ENCODE data around the gene JPT2.

The JPT2 gene

DNA sequence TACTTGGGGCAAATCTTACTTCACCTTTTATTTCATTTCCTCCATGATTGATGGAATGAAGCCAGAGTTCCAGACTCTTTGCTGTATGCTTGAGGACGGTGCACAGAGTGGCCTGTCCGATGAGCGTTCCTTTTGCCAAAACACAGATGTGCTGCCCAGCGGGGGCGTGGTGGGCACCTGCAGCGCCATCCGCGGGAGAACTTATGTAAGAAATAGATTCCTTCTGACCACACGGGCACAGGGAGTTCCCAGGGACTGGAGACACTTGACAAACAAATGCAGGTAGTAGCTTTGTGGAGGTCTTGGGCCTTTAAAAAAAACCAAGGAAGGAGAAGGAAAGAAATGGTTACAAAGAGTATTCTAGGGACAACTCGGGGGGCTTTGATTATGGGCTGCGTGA is 35.3 kb upstream of the JPT2 start:
- H3K4me3 ChIP-seq (ENCODE audit: low read length), result no peak overlapping the region
- peaks cover 35% of the 10 kb centered on the region for H3K79me2 ChIP-seq (ENCODE audit: control insufficient read depth, low read length)
- TF ChIP-seq, protein P1, sequence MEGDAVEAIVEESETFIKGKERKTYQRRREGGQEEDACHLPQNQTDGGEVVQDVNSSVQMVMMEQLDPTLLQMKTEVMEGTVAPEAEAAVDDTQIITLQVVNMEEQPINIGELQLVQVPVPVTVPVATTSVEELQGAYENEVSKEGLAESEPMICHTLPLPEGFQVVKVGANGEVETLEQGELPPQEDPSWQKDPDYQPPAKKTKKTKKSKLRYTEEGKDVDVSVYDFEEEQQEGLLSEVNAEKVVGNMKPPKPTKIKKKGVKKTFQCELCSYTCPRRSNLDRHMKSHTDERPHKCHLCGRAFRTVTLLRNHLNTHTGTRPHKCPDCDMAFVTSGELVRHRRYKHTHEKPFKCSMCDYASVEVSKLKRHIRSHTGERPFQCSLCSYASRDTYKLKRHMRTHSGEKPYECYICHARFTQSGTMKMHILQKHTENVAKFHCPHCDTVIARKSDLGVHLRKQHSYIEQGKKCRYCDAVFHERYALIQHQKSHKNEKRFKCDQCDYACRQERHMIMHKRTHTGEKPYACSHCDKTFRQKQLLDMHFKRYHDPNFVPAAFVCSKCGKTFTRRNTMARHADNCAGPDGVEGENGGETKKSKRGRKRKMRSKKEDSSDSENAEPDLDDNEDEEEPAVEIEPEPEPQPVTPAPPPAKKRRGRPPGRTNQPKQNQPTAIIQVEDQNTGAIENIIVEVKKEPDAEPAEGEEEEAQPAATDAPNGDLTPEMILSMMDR (IDR thresholded peaks at IDR 0.05; ENCODE audit: low read depth, low read length, poor library complexity, severe bottlenecking), result no peak
- TF ChIP-seq EZH2phosphoT487 (IDR thresholded peaks at IDR 0.05; ENCODE audit: borderline replicate concordance, low read length), result no peak
- no peak overlapping the region for H3K27ac ChIP-seq (ENCODE audit: low read depth, low read length)
- peaks cover 87% of the 10 kb centered on the region for H3K36me3 ChIP-seq (ENCODE audit: control insufficient read depth, low read length)
- H3K4me2 ChIP-seq (ENCODE audit: low read length), result no peak overlapping the region
- peaks cover 48% of the 10 kb centered on the region for H3K4me1 ChIP-seq (ENCODE audit: control insufficient read depth, low read length)
- H3K27me3 ChIP-seq (ENCODE audit: control insufficient read depth, low read length), result no peaks in the 10 kb centered on the region
- no peaks in the 10 kb centered on the region for H3K9me3 ChIP-seq (ENCODE audit: control insufficient read depth, insufficient read depth, low read length)
- no peaks in the 10 kb centered on the region for H3K9me2 ChIP-seq (replicated peaks; ENCODE audit: control insufficient read depth, low read length)
- H4K20me1 ChIP-seq (ENCODE audit: control insufficient read depth, insufficient read depth, low read depth, low read length), result no peaks in the 10 kb centered on the region
- peaks cover 18% of the 10 kb centered on the region for H3F3A ChIP-seq (ENCODE audit: control insufficient read depth, insufficient read depth)

DNA sequence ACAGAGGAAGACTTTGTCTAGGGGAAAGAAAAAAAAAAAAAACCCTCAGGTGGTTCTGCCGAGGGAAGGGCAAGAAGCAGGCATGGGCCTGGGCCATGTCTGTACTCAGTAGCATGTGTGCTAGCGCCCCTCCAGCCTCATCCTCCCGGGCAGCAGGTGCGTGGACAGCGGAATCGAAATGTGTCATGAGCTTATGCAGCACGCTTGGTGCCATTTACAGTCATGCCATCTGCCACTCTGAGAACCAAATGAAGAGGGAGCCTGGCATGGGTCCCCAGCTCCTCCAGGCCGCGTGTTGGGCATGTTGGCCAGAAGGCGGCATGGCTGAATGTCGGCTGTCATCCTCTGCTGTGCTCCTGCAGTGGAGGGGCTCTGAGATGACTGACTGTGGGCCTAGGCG is 34.6 kb upstream of the JPT2 start:
- H3F3A ChIP-seq (ENCODE audit: control insufficient read depth, insufficient read depth), result peaks cover 18% of the 10 kb centered on the region
- no peaks in the 10 kb centered on the region for H3K27me3 ChIP-seq (ENCODE audit: control insufficient read depth, low read length)
- peaks cover 38% of the 10 kb centered on the region for H3K79me2 ChIP-seq (ENCODE audit: control insufficient read depth, low read length)
- H3K4me1 ChIP-seq (ENCODE audit: control insufficient read depth, low read length), result peaks cover 56% of the 10 kb centered on the region
- no peak overlapping the region for H3K4me2 ChIP-seq (ENCODE audit: low read length)
- no peak overlapping the region for H3K27ac ChIP-seq (ENCODE audit: low read depth, low read length)
- no peaks in the 10 kb centered on the region for H3K9me2 ChIP-seq (replicated peaks; ENCODE audit: control insufficient read depth, low read length)
- H3K4me3 ChIP-seq (ENCODE audit: low read length), result no peak overlapping the region
- no peaks in the 10 kb centered on the region for H3K9me3 ChIP-seq (ENCODE audit: control insufficient read depth, insufficient read depth, low read length)
- H3K36me3 ChIP-seq (ENCODE audit: control insufficient read depth, low read length), result peaks cover 83% of the 10 kb centered on the region
- no peaks in the 10 kb centered on the region for H4K20me1 ChIP-seq (ENCODE audit: control insufficient read depth, insufficient read depth, low read depth, low read length)
- no peak for TF ChIP-seq EZH2phosphoT487 (IDR thresholded peaks at IDR 0.05; ENCODE audit: borderline replicate concordance, low read length)
- TF ChIP-seq, protein P1 (IDR thresholded peaks at IDR 0.05; ENCODE audit: low read depth, low read length, poor library complexity, severe bottlenecking), result no peak

DNA sequence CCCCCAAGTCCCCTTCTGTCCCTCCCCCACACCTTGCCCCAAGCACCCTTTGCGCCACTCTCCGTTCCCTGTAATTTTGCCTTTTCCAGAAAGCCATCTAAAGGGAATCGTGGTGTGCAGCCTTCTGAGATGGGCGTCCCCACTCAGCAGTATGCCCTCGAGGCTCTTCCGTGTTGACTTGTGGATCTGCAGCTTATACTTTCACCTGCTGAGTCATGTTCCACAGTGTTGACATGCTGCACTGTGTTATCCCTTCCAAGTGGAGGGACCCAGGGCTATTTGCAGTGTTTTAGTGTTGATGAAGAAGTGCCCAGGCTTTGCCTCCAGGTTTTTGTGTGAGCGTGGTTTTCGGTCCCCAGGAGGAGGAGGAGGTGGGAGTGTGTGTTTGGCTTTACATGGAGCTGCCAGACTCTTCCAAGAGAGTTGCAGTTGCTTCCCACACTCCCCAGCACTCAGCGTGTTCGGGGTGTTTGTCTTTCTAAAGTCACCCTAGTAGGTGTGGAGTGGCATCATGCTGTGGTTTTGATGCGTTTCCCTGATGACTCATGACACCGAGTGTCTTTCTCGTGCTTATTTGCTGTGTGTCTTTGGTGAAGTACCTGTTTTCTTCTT is 32.1 kb upstream of the JPT2 start:
- Histone ChIP-seq H3K27me3 (ENCODE audit: control insufficient read depth, low read length) (no peaks in the 10 kb centered on the region), H3F3A (ENCODE audit: control insufficient read depth, insufficient read depth) (peaks cover 16% of the 10 kb centered on the region), H3K27ac (ENCODE audit: low read depth, low read length) (peak overlapping the region; percentile 96), H3K9me2 (replicated peaks; ENCODE audit: control insufficient read depth, low read length) (no peaks in the 10 kb centered on the region), H3K4me2 (ENCODE audit: low read length) (peak overlapping the region; percentile 76), H3K36me3 (ENCODE audit: control insufficient read depth, low read length) (peaks cover 76% of the 10 kb centered on the region), H3K79me2 (ENCODE audit: control insufficient read depth, low read length) (peaks cover 49% of the 10 kb centered on the region), H3K4me1 (ENCODE audit: control insufficient read depth, low read length) (peaks cover 69% of the 10 kb centered on the region), H3K4me3 (ENCODE audit: low read length) (peak overlapping the region; percentile 55), H3K9me3 (ENCODE audit: control insufficient read depth, insufficient read depth, low read length) (no peaks in the 10 kb centered on the region), H4K20me1 (ENCODE audit: control insufficient read depth, insufficient read depth, low read depth, low read length) (no peaks in the 10 kb centered on the region)
- no peak for TF ChIP-seq EZH2phosphoT487 (IDR thresholded peaks at IDR 0.05; ENCODE audit: borderline replicate concordance, low read length)
- TF ChIP-seq, protein P1 (IDR thresholded peaks at IDR 0.05; ENCODE audit: low read depth, low read length, poor library complexity, severe bottlenecking), result no peak
